HFFc6 (cell line): ENCODE data around the gene KIF26A. TPM values are rescaled to one million over a fixed set of nuclear protein-coding genes. Genes with fewer than 3 reads are reported as not detected.

Source experiments
- DNase-seq: peaks from one replicate; pipeline ENCODE4 v3.0.0-alpha.2; 2018
- H3K27ac Mint-ChIP-seq: 2 replicates; pipeline ENCODE4 v1.8.0; 2020; ENCODE audit warnings: mild to moderate bottlenecking, mixed read lengths
- H3K27me3 Mint-ChIP-seq: 2 replicates; pipeline ENCODE4 v1.8.0; 2021; ENCODE audit warnings: mild to moderate bottlenecking, moderate library complexity, mixed read lengths; ENCODE audit not compliant: insufficient read depth
- H3K36me3 Mint-ChIP-seq: 2 replicates; pipeline ENCODE4 v1.8.0; 2021; ENCODE audit warnings: low read depth, mixed read lengths
- H3K4me1 Mint-ChIP-seq: 2 replicates; pipeline ENCODE4 v1.8.0; 2020; ENCODE audit warnings: low read depth, mixed read lengths
- H3K4me3 Mint-ChIP-seq: 2 replicates; pipeline ENCODE4 v1.8.0; 2020; ENCODE audit warnings: mild to moderate bottlenecking, moderate library complexity, mixed read lengths
- H3K9me3 Mint-ChIP-seq: 2 replicates; pipeline ENCODE4 v1.8.0; 2020; ENCODE audit warnings: mild to moderate bottlenecking, mixed read lengths
- total RNA-seq, 6 experiments: library from RNA; stranded (reverse); fragmentation: NEBNext Ultra II Directional; extraction: Animal tissue kit (Norgen Biotek cat#: 25700); gene quantifications; 2 replicates in 1 of 6; 3 replicates in 5 of 6; pipeline ENCODE4 v1.2.3, GENCODE V29; 2021
- TF ChIP-seq, protein P1 (sequence below): fragments of 200-600 bp; sonication (generic); IDR thresholded peaks from 2 replicates; pipeline ENCODE4 v1.5.0; 2021; ENCODE audit warnings: antibody characterized with exemption, mild to moderate bottlenecking

The KIF26A gene
- total RNA-seq, 6 experiments from 2014 or later: 0.07 to 0.09 TPM; not detected in 4

DNA sequence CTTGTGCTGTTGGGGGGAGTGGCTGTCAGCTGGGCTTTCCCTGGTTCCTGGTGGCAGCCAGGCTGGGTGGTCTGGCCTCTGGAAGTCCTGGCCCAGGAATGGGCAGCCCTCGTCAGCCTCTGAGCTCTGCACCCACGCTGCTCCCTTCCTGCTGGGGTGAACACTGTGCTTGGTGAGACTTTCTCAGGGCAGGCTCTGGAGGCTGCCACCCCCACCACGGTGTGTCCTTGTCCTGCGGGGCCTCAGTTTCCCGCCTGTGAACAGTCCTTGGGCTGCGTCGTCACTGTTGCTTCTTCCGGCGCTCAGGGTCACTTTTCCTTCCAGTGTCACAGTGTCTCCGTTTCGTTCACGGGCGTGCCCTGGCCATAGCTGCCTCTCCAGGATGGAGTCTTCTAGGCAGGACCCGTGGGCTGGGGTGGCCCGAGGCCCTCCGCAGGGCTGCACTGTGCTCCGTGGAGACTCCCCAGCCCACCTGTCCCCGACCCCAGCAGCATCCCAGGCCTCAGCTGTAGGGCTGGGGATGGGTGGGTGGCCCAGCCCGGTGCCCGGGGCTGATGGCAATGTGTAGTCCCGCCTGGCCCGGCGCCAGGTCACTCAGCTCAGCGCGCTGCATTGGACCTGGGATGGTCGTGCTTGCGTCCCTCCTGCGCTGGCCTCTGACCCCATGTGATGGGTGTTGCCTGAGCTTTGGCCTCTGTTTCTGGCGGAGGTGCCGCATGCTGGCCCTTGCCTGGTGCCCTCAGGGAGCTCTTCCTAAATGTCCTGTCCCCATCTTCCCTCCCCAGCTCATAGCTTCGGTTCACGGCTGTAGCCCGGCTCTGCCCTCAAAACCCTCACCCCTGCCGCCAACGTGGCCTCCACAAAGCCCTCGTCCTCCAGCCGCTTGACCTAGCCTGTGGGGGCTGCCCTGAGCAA, 6.8 kb downstream of the KIF26A start:
- Mint-ChIP-seq H3K4me3 (no peak overlapping the region), H3K27ac (no peak overlapping the region), H3K4me1 (no peaks in the 10 kb centered on the region), H3K9me3 (no peaks in the 10 kb centered on the region), H3K27me3 (peaks cover 23% of the 10 kb centered on the region), H3K36me3 (no peaks in the 10 kb centered on the region)
- DNase-seq: no peak
- TF ChIP-seq, protein P1, sequence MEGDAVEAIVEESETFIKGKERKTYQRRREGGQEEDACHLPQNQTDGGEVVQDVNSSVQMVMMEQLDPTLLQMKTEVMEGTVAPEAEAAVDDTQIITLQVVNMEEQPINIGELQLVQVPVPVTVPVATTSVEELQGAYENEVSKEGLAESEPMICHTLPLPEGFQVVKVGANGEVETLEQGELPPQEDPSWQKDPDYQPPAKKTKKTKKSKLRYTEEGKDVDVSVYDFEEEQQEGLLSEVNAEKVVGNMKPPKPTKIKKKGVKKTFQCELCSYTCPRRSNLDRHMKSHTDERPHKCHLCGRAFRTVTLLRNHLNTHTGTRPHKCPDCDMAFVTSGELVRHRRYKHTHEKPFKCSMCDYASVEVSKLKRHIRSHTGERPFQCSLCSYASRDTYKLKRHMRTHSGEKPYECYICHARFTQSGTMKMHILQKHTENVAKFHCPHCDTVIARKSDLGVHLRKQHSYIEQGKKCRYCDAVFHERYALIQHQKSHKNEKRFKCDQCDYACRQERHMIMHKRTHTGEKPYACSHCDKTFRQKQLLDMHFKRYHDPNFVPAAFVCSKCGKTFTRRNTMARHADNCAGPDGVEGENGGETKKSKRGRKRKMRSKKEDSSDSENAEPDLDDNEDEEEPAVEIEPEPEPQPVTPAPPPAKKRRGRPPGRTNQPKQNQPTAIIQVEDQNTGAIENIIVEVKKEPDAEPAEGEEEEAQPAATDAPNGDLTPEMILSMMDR: no peak

DNA sequence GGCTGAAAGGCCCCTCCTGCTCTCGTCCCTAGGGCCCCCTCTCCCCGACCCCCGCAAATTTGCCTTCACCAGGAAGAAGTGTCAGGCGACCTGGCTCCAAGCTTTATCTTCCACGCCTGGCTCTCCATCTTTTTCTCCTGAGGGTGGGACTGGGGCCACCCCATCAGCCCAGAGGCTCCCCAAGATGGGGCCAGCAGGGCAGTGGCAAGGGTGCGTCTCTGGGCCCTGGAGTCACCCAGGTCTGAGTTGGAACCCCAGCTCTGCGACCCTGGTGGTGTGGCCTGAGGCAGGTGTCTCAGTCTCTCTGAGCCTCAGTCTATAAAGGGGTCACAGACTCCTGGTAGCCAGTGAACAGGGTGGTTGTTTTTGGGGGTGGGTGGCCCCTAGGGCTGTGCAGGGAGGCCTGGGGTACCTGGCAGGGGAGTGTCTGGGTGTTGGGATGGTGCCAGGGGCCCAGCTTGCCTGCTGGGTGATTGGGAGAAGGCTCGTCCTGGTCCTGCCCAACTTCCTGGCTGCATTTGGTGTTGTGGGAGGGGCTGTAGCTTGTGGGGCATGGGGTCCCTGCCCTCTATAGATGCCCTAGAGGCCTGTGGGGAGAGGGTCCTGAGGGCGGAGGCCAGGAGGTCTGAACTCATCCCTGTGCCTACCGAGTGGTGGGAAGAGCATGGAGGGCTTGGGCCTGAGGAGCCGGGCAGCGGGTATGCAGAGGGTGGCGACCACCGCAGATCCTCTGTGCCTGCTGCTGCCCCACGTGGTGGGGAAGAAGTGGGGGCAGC, 7.6 kb downstream of the KIF26A start:
- no peak for DNase-seq
- Mint-ChIP-seq H3K36me3 (no peaks in the 10 kb centered on the region), H3K27me3 (peaks cover 22% of the 10 kb centered on the region), H3K4me1 (no peaks in the 10 kb centered on the region), H3K4me3 (no peak overlapping the region), H3K27ac (no peak overlapping the region), H3K9me3 (no peaks in the 10 kb centered on the region)
- TF ChIP-seq, protein P1: no peak

DNA sequence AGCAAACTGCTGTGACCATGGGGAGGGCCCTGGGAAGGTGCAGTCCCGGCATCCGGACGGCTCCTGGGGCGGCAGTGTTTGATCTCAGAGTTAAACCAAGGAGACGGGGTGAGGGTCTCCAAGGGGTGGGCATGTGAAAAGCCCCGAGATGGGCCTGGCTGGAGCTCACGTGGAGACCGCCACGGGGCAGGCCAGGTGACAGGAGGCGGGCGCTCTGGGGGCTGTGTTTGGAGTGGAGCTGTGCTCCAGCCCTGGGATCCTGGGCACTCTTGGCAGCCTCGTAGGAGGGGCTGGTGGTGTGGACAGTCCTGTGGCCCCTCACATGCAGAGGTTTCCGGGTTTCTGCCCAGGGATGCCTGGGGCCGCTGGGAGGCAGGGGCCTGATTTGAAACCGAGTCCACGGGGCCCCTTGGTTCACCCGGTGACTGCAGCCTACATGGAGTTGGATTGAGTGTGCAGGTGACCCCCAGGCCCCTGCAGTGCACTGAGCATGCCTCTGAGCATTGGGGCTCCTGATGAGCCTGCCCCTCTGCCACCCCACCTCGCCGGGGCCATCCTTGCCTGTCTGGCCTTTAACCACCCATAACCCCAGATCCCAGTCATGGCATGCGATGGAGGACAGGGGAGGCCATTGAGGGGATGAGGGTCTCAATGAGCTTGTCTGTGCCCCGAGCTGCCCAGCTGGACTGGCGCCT, 8.4 kb downstream of the KIF26A start:
- TF ChIP-seq, protein P1: no peak
- no peak overlapping the region for H3K4me3 Mint-ChIP-seq
- no peaks in the 10 kb centered on the region for H3K9me3 Mint-ChIP-seq
- no peaks in the 10 kb centered on the region for H3K4me1 Mint-ChIP-seq
- peaks cover 22% of the 10 kb centered on the region for H3K27me3 Mint-ChIP-seq
- no peak for DNase-seq
- H3K27ac Mint-ChIP-seq: no peak overlapping the region
- no peaks in the 10 kb centered on the region for H3K36me3 Mint-ChIP-seq

DNA sequence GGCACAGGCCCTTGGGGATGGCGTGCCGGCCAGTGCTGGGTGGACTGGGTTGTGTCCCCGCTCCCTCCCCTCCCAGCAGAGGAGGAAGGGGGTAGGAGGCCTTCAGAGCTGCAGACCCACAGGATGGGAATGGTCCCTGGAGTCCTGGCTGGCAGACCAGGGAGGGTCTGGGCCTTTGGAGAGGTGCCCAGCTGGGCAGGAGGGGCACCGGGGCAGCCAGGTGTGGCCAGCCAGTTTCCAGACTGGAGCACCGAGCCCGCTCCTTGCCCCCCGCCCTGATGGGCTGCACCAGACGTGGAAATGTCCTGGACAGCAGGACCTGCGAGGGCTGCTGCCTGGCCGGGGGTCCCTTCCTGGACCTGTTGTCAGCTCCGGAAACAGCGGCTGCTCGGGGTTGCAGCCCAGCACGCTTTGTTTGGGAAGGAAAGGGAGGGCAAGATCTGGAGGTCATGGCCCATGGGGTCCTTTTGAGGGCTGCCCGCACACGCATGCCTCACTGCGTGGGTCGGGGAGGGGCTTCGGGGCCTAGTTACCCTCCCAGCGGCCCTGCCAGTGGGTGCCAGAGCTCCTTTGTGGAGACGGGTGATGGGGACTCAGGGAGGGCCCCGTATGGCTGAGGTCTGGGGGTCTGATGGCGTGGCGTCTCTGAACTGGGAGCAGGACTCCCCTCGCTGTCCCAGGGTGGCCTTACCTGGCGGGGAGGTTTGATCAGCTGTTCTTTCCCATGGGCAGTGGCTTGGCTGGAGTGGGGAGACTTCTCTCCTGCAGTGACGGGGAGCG, 9.1 kb downstream of the KIF26A start:
- no peaks in the 10 kb centered on the region for H3K36me3 Mint-ChIP-seq
- TF ChIP-seq, protein P1: no peak
- H3K4me3 Mint-ChIP-seq: no peak overlapping the region
- H3K27ac Mint-ChIP-seq: no peak overlapping the region
- no peaks in the 10 kb centered on the region for H3K4me1 Mint-ChIP-seq
- no peak for DNase-seq
- peaks cover 18% of the 10 kb centered on the region for H3K27me3 Mint-ChIP-seq
- H3K9me3 Mint-ChIP-seq: no peaks in the 10 kb centered on the region
